Astrocyte of the cerebellum (primary cell): Measurements from ENCODE around the gene ENPP7.

Experiments used
- DNase-seq: peaks from one replicate; pipeline ENCODE4 v3.0.0-alpha.2; 2011; ENCODE audit warnings: low read depth
- H3K4me3 ChIP-seq: 2 replicates; pipeline ENCODE4 v1.5.1; 2011; ENCODE audit warnings: mild to moderate bottlenecking, low read depth, low read length, moderate library complexity
- CTCF ChIP-seq: IDR thresholded peaks from 2 replicates; pipeline ENCODE4 v1.5.1; 2012; ENCODE audit warnings: low read length, low read depth, moderate library complexity, mild to moderate bottlenecking; ENCODE audit errors: missing control alignments
- in situ Hi-C: cut with HindIII; loops from 2 replicates; pipeline ENCODE4 v1.10.0; 2017; ENCODE audit warnings: low sequenced_read_pairs

ENPP7 gene

GRCh38 chr17:79791735-79792161 is 61.0 kb downstream of the ENPP7 start:
- TF ChIP-seq CTCF: no peak
- in situ Hi-C loops: no loop called here
- H3K4me3 ChIP-seq: no peak overlapping the region
- DNase-seq: no peak
